AG04450 (cell line): ENCODE results near the gene TFCP2L1. TPM values are rescaled to one million over a fixed set of nuclear protein-coding genes. Genes with fewer than 3 reads are reported as not detected.

Experiments
- CTCF ChIA-PET: fragments of 300-600, 350-600 bp; formaldehyde crosslinking; extraction: SDS; loops from one replicate; lab custom pipeline; 2022; ENCODE audit warnings: antibody characterized with exemption, inconsistent platforms; lab: Charles Lee
- POLR2A ChIA-PET: fragments of 350-600 bp; formaldehyde crosslinking; extraction: SDS; loops from one replicate; lab custom pipeline; 2021; ENCODE audit warnings: antibody characterized with exemption, inconsistent platforms; lab: Yijun Ruan, JAX
- DNase-seq: peaks from one replicate; pipeline ENCODE4 v3.0.0-alpha.2; 2011; ENCODE audit warnings: low read depth, low spot score
- H3K27ac ChIP-seq: one replicate; pipeline ENCODE4 v1.5.1; 2012; ENCODE audit warnings: low read depth, low read length, control low read depth
- H3K27me3 ChIP-seq: one replicate; pipeline ENCODE4 v1.6.0; 2012; ENCODE audit warnings: low read length; ENCODE audit not compliant: control insufficient read depth, insufficient read depth
- H3K4me3 ChIP-seq: 2 replicates; pipeline ENCODE4 v1.5.1; 2011; ENCODE audit warnings: mild to moderate bottlenecking, low read depth, low read length, control low read depth
- H3K9me3 ChIP-seq: 2 replicates; pipeline ENCODE4 v1.5.1; 2012; ENCODE audit warnings: low read length; ENCODE audit not compliant: control insufficient read depth, insufficient read depth
- CTCF ChIP-seq: IDR thresholded peaks from 2 replicates; pipeline ENCODE4 v1.5.1; 2011; ENCODE audit warnings: low read depth, low read length, control low read depth, inconsistent platforms
- polyA plus RNA-seq: library from polyadenylated mRNA; depleted of rRNA; stranded (reverse); fragments of >200 nt; gene quantifications from 2 replicates; pipeline ENCODE4 v1.2.3, GENCODE V29; 2011

TFCP2L1 gene
- polyA plus RNA-seq, 1 experiment: not detected

- H3K27me3 ChIP-seq: peaks cover 3% of the 10 kb centered on the region
- H3K9me3 ChIP-seq: no peaks in the 10 kb centered on the region
- H3K27ac ChIP-seq: no peak overlapping the region
- TF ChIP-seq CTCF: no peak
- POLR2A ChIA-PET: no interaction called here
- no peak overlapping the region for H3K4me3 ChIP-seq
- CTCF ChIA-PET: no interaction called here
- DNase-seq: no peak
Observed at GRCh38 chr2:121187982-121188411, 97.0 kb downstream of the TFCP2L1 start.

- DNase-seq: no peak
- POLR2A ChIA-PET: no interaction called here
- H3K9me3 ChIP-seq: no peaks in the 10 kb centered on the region
Observed at GRCh38 chr2:121187351-121187981, 97.5 kb downstream of the TFCP2L1 start.

GRCh38 chr2:121186261-121186660 is 98.7 kb downstream of the TFCP2L1 start:
- H3K9me3 ChIP-seq: no peaks in the 10 kb centered on the region
- TF ChIP-seq CTCF: no peak
- no peak overlapping the region for H3K4me3 ChIP-seq
- ChIA-PET CTCF (no interaction called here), POLR2A (no interaction called here)
- peaks cover 3% of the 10 kb centered on the region for H3K27me3 ChIP-seq
- no peak overlapping the region for H3K27ac ChIP-seq
- DNase-seq: no peak

More at GRCh38 chr2:121187351-121187981, 97.5 kb downstream of the TFCP2L1 start:
- no peak for TF ChIP-seq CTCF
- H3K27me3 ChIP-seq: peaks cover 3% of the 10 kb centered on the region
- no peak overlapping the region for H3K27ac ChIP-seq
- H3K4me3 ChIP-seq: no peak overlapping the region
- CTCF ChIA-PET: no interaction called here

- DNase-seq: no peak
- no peak for TF ChIP-seq CTCF
- ChIA-PET CTCF (no interaction called here), POLR2A (no interaction called here)
- Histone ChIP-seq H3K27ac (no peak overlapping the region), H3K27me3 (peaks cover 3% of the 10 kb centered on the region), H3K4me3 (no peak overlapping the region), H3K9me3 (no peaks in the 10 kb centered on the region)
Observed at GRCh38 chr2:121185571-121186074, 99.4 kb downstream of the TFCP2L1 start.

GRCh38 chr2:121185111-121185510 is 99.9 kb downstream of the TFCP2L1 start:
- POLR2A ChIA-PET: no interaction called here
- no peak for DNase-seq
- CTCF ChIA-PET: no interaction called here

More at GRCh38 chr2:121185111-121185510, 99.9 kb downstream of the TFCP2L1 start:
- H3K9me3 ChIP-seq: no peaks in the 10 kb centered on the region
- no peak for TF ChIP-seq CTCF
- no peak overlapping the region for H3K4me3 ChIP-seq
- H3K27me3 ChIP-seq: peaks cover 3% of the 10 kb centered on the region
- no peak overlapping the region for H3K27ac ChIP-seq
